HepG2 (cell line): ENCODE data around the gene WBP1. TPM values are rescaled to one million over a fixed set of nuclear protein-coding genes. Genes with fewer than 3 reads are reported as not detected.

Experiments
- AFF4 ChIP-seq: sonication (generic); formaldehyde crosslinking; IDR thresholded peaks from 2 replicates; pipeline ENCODE4 v1.4.0; 2020; ENCODE audit warnings: missing genetic modification reagents
- ATAD3A ChIP-seq: sonication (generic); formaldehyde crosslinking; IDR thresholded peaks from 2 replicates; pipeline ENCODE4 v1.4.0; 2020; ENCODE audit warnings: missing genetic modification reagents
- DNMT3B ChIP-seq: conservative IDR thresholded peaks from 2 replicates; pipeline ENCODE4 v1.6.1; 2016; ENCODE audit warnings: missing biosample characterization, control low read depth
- ELF1 ChIP-seq: sonication (generic); formaldehyde crosslinking; IDR thresholded peaks from 2 replicates; pipeline ENCODE4 v1.4.0; 2020; ENCODE audit warnings: missing genetic modification reagents
- FOXO4 ChIP-seq: sonication (generic); formaldehyde crosslinking; conservative IDR thresholded peaks from 2 replicates; pipeline ENCODE4 v1.8.1; 2023; ENCODE audit warnings: missing genetic modification reagents
- FOXP1 ChIP-seq, 2 experiments: fragments of 450-650 bp in 1 of 2; IDR thresholded peaks; 2 replicates each; pipeline ENCODE4 v1.6.1; 2017 to 2018; ENCODE audit warnings: antibody characterized with exemption in 1 of 2
- HNF4A ChIP-seq: sonication (generic); formaldehyde crosslinking; IDR thresholded peaks from 2 replicates; pipeline ENCODE4 v1.4.0; 2020; ENCODE audit warnings: missing genetic modification reagents
- HNRNPUL1 ChIP-seq: fragments of 200-400 bp; formaldehyde crosslinking; IDR thresholded peaks from 2 replicates; pipeline ENCODE4 v1.6.1; 2017; ENCODE audit warnings: low read depth, mild to moderate bottlenecking, low read length, moderate library complexity
- HOXA3 ChIP-seq: sonication (generic); formaldehyde crosslinking; IDR thresholded peaks from 2 replicates; pipeline ENCODE4 v1.5.0; 2020; ENCODE audit warnings: missing genetic modification reagents
- MED13 ChIP-seq: sonication (generic); formaldehyde crosslinking; IDR thresholded peaks from 2 replicates; pipeline ENCODE4 v1.5.0; 2020; ENCODE audit warnings: missing genetic modification reagents
- MTA1 ChIP-seq: sonication (generic); formaldehyde crosslinking; IDR thresholded peaks from 2 replicates; pipeline ENCODE4 v1.4.0; 2020; ENCODE audit warnings: missing genetic modification reagents, mild to moderate bottlenecking, borderline replicate concordance
- NCOA5 ChIP-seq: sonication (generic); formaldehyde crosslinking; IDR thresholded peaks from 2 replicates; pipeline ENCODE4 v1.4.0; 2020; ENCODE audit warnings: missing genetic modification reagents
- NFRKB ChIP-seq: fragments of 450-650 bp; IDR thresholded peaks from 2 replicates; pipeline ENCODE4 v1.6.1; 2017
- POGK ChIP-seq: sonication (generic); formaldehyde crosslinking; conservative IDR thresholded peaks from 2 replicates; pipeline ENCODE4 v1.8.0; 2022; ENCODE audit warnings: mild to moderate bottlenecking, moderate library complexity, missing genetic modification reagents
- THYN1 ChIP-seq: sonication (generic); formaldehyde crosslinking; IDR thresholded peaks from 2 replicates; pipeline ENCODE4 v1.8.1; 2023; ENCODE audit warnings: low read depth, mild to moderate bottlenecking, moderate library complexity, missing genetic modification reagents, borderline replicate concordance
- ZBTB39 ChIP-seq: sonication (generic); formaldehyde crosslinking; IDR thresholded peaks from 2 replicates; pipeline ENCODE4 v1.5.0; 2020; ENCODE audit warnings: missing genetic modification reagents
- ZNF30 ChIP-seq: sonication (generic); formaldehyde crosslinking; IDR thresholded peaks from 2 replicates; pipeline ENCODE4 v1.5.0; 2020; ENCODE audit warnings: mild to moderate bottlenecking, missing genetic modification reagents
- ZNF672 ChIP-seq: sonication (generic); formaldehyde crosslinking; IDR thresholded peaks from 2 replicates; pipeline ENCODE4 v1.8.1; 2022; ENCODE audit warnings: missing genetic modification reagents
- ZNF749 ChIP-seq: sonication (generic); formaldehyde crosslinking; IDR thresholded peaks from 2 replicates; pipeline ENCODE4 v1.8.0; 2022; ENCODE audit warnings: mild to moderate bottlenecking, missing genetic modification reagents, moderate library complexity, borderline replicate concordance
- ZNF773 ChIP-seq: sonication (generic); formaldehyde crosslinking; IDR thresholded peaks from 2 replicates; pipeline ENCODE4 v1.4.0; 2020; ENCODE audit warnings: missing genetic modification reagents, borderline replicate concordance
- polyA plus RNA-seq, 8 experiments: library from polyadenylated mRNA; depleted of rRNA in 3 of 8; stranded (reverse) in 7 of 8; unstranded in 1 of 8; fragments of >200 nt; fragmentation: Illumina TruSeq in 4 of 8; extraction: Trizol in 4 of 8; gene quantifications; 2 replicates each; pipeline versions ENCODE4 v1.2.1 to v1.2.3, GENCODE V29; 2011 to 2016; ENCODE audit warnings: low read depth in 4 of 8, missing spikeins in 1 of 8, mixed read lengths in 1 of 8; ENCODE audit not compliant: insufficient read depth in 1 of 8
- total RNA-seq, 5 experiments: library from RNA; depleted of rRNA; stranded (reverse); fragments of >200 nt; fragmentation: Illumina TruSeq; extraction: Trizol; gene quantifications; 2 replicates each; pipeline ENCODE4 v1.2.3, GENCODE V29; 2016; ENCODE audit warnings: low read depth in 1 of 5

Gene WBP1
- total and polyA plus RNA-seq, 2 of the 13 experiments (the other 11 are each of a cell fraction or from before 2014, with no cell fraction given) = 38.8 to 85.7 TPM

- peak; percentile 42; the same call in 1 of the 2 replicates for TF ChIP-seq ZBTB39 (CRISPR knock-in tag)
- no peak for TF ChIP-seq FOXP1 (IDR thresholded peaks at IDR 0.05)
- TF ChIP-seq FOXP1 (CRISPR knock-in tag; IDR thresholded peaks at IDR 0.05) = no peak; the same call in 1 of the 2 replicates
- TF ChIP-seq NFRKB = no peak
- TF ChIP-seq FOXO4 = 0 out of 2 replicates have a peak, but pooled peaks have one; percentile 99
- peak; percentile 26; the same call in 1 of the 2 replicates for TF ChIP-seq ZNF773 (CRISPR knock-in tag)
- TF ChIP-seq ZNF30 (CRISPR knock-in tag) = peak; percentile 65; the same call in 1 of the 2 replicates
- TF ChIP-seq HNF4A (CRISPR knock-in tag) = peak; percentile 30; the same call in 1 of the 2 replicates
- peak; percentile 84; the same call in 1 of the 2 replicates for TF ChIP-seq MED13 (CRISPR knock-in tag)
- TF ChIP-seq NCOA5 (CRISPR knock-in tag) = 0 out of 2 replicates have a peak, but pooled peaks have one; percentile 87
- TF ChIP-seq POGK (CRISPR knock-in tag) = peak; percentile 92
- TF ChIP-seq HNRNPUL1 = 0 out of 2 replicates have a peak, but pooled peaks have one; percentile 70
- no peak; the same call in 1 of the 2 replicates for TF ChIP-seq MTA1
- no peak for TF ChIP-seq ZNF672 (CRISPR knock-in tag)
- TF ChIP-seq ELF1 (CRISPR knock-in tag) = peak; percentile 42
- TF ChIP-seq AFF4 (CRISPR knock-in tag) = peak; percentile 37; the same call in 1 of the 2 replicates
- peak; percentile 70; the same call in 1 of the 2 replicates for TF ChIP-seq DNMT3B (CRISPR knock-in tag)
- TF ChIP-seq THYN1 (CRISPR knock-in tag) = 0 out of 2 replicates have a peak, but pooled peaks have one; percentile 2
- TF ChIP-seq ZNF749 = peak; percentile 88
- TF ChIP-seq ATAD3A = 0 out of 2 replicates have a peak, but pooled peaks have one; percentile 46
- TF ChIP-seq HOXA3 (CRISPR knock-in tag) = peak; percentile 44
These were observed 16.4 kb upstream of the WBP1 start, which contains the start of gene RTKN (continued) for GRCh38 chr2:74441690-74442482.
